Upper lobe of left lung (tissue), 4 donors: Measurements from ENCODE around the gene BPIFB3.

Source experiments
- POLR2A ChIP-seq, 4 donors: fragments of 450-650 bp; IDR thresholded peaks; one replicate each; pipeline ENCODE4 v1.5.1; 2016 to 2017; ENCODE audit warnings: antibody characterized with exemption in 4 of 4, mild to moderate bottlenecking in 2 of 4
- TF ChIP-seq, protein P1 (sequence below), 6 experiments: fragments of 450-650 bp in 4 of 6; fragments of 200-600 bp in 2 of 6; sonication (generic) in 2 of 6; IDR thresholded peaks; one replicate each; pipeline ENCODE4 v1.5.1; 2016 to 2019; ENCODE audit warnings: antibody characterized with exemption in 6 of 6

DNA sequence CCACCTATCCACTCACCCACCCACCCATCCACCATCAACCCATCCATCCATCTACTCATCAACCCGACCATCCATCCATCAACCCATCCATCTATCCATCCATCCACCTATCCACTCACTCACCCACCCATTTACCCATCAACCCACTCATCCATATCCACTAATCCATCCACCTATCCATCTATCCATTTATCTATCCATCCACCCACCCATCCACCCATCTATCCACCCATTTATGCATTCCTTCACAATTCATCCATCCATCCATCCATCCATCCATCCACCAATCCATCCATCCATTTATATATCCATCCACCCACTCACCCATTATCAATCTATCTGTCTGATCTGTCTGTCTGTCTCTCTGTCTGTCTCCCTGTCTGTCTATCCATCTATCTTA is 39.9 kb downstream of the BPIFB3 start:
- TF ChIP-seq, protein P1, sequence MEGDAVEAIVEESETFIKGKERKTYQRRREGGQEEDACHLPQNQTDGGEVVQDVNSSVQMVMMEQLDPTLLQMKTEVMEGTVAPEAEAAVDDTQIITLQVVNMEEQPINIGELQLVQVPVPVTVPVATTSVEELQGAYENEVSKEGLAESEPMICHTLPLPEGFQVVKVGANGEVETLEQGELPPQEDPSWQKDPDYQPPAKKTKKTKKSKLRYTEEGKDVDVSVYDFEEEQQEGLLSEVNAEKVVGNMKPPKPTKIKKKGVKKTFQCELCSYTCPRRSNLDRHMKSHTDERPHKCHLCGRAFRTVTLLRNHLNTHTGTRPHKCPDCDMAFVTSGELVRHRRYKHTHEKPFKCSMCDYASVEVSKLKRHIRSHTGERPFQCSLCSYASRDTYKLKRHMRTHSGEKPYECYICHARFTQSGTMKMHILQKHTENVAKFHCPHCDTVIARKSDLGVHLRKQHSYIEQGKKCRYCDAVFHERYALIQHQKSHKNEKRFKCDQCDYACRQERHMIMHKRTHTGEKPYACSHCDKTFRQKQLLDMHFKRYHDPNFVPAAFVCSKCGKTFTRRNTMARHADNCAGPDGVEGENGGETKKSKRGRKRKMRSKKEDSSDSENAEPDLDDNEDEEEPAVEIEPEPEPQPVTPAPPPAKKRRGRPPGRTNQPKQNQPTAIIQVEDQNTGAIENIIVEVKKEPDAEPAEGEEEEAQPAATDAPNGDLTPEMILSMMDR (IDR thresholded peaks at IDR 0.05): no peak
- TF ChIP-seq POLR2A (IDR thresholded peaks at IDR 0.05): no peak
